ENCODE data around the gene CADM1. TPM values are rescaled to one million over a fixed set of nuclear protein-coding genes. Genes with fewer than 3 reads are reported as not detected.

The CADM1 gene
- total and polyA plus RNA-seq, 4 donors, result 31.7 to 243 (median 77.9) TPM

- Histone ChIP-seq H3K9ac (ENCODE audit: insufficient read depth in 1 of 2, low read length in 2 of 2) (no peak overlapping the region), H3K27ac (ENCODE audit: low read depth in 1 of 2, low read length in 1 of 2) (no peak overlapping the region), H3K9me3 (ENCODE audit: control insufficient read depth in 4 of 4, insufficient read depth in 3 of 4, low read length in 3 of 4) (no peaks in the 10 kb centered on the region), H3K36me3 (ENCODE audit: control insufficient read depth in 4 of 4, insufficient read depth in 4 of 4, low read length in 4 of 4) (peaks cover 0 to 4% (median 0%) of the 10 kb centered on the region in 4 donors), H3K4me1 (ENCODE audit: control insufficient read depth in 5 of 5, insufficient read depth in 5 of 5, low read length in 5 of 5) (peaks cover 0 to 4% (median 0%) of the 10 kb centered on the region in 5 donors), H3K27me3 (ENCODE audit: control insufficient read depth in 3 of 3, insufficient read depth in 3 of 3, low read length in 2 of 3) (no peaks in the 10 kb centered on the region), H3K4me3 (no peak overlapping the region)
- WGBS, 2 donors, result 88 to 89% methylated on average over 4 of the region's 4 CpGs
- no peak for TF ChIP-seq CTCF (IDR thresholded peaks at IDR 0.05; ENCODE audit: control extremely low read depth, extremely low read depth)
- no peak for ATAC-seq (ENCODE audit: insufficient read depth, low FRiP score)
- no peak for DNase-seq
Measured at GRCh38 chr11:115238086-115238485, 266.1 kb downstream of the CADM1 start.

- no peak overlapping the region for H3K9ac ChIP-seq (ENCODE audit: insufficient read depth in 1 of 2, low read length in 2 of 2)
- WGBS, 2 donors, result 87 to 89% methylated on average over 3 of the region's 3 CpGs
- DNase-seq (no peak), ATAC-seq (ENCODE audit: insufficient read depth, low FRiP score) (no peak)
- no peaks in the 10 kb centered on the region for H3K9me3 ChIP-seq (ENCODE audit: control insufficient read depth in 4 of 4, insufficient read depth in 3 of 4, low read length in 3 of 4)
- H3K27me3 ChIP-seq (ENCODE audit: control insufficient read depth in 3 of 3, insufficient read depth in 3 of 3, low read length in 2 of 3), result no peaks in the 10 kb centered on the region
- H3K27ac ChIP-seq (ENCODE audit: low read depth in 1 of 2, low read length in 1 of 2), result no peak overlapping the region
- no peak for TF ChIP-seq CTCF (IDR thresholded peaks at IDR 0.05; ENCODE audit: control extremely low read depth, extremely low read depth)
- H3K4me3 ChIP-seq, result no peak overlapping the region
- peaks cover 0 to 4% (median 0%) of the 10 kb centered on the region in 4 donors for H3K36me3 ChIP-seq (ENCODE audit: control insufficient read depth in 4 of 4, insufficient read depth in 4 of 4, low read length in 4 of 4)
- H3K4me1 ChIP-seq (ENCODE audit: control insufficient read depth in 5 of 5, insufficient read depth in 5 of 5, low read length in 5 of 5), result peaks cover 0 to 3% (median 0%) of the 10 kb centered on the region in 5 donors
Measured at GRCh38 chr11:115237578-115237977, 266.6 kb downstream of the CADM1 start.

GRCh38 chr11:115234794-115235193 is 269.4 kb downstream of the CADM1 start:
- no peaks in the 10 kb centered on the region for H3K27me3 ChIP-seq (ENCODE audit: control insufficient read depth in 3 of 3, insufficient read depth in 3 of 3, low read length in 2 of 3)
- peaks cover 0 to 4% (median 2%) of the 10 kb centered on the region in 4 donors for H3K36me3 ChIP-seq (ENCODE audit: control insufficient read depth in 4 of 4, insufficient read depth in 4 of 4, low read length in 4 of 4)
- H3K9ac ChIP-seq (ENCODE audit: insufficient read depth in 1 of 2, low read length in 2 of 2), result no peak overlapping the region
- no peaks in the 10 kb centered on the region for H3K9me3 ChIP-seq (ENCODE audit: control insufficient read depth in 4 of 4, insufficient read depth in 3 of 4, low read length in 3 of 4)
- DNase-seq (no peak), ATAC-seq (ENCODE audit: insufficient read depth, low FRiP score) (no peak)
- H3K4me3 ChIP-seq, result no peak overlapping the region
- WGBS, 2 donors, result 92 to 94% methylated on average over 4 of the region's 4 CpGs
- H3K4me1 ChIP-seq (ENCODE audit: control insufficient read depth in 5 of 5, insufficient read depth in 5 of 5, low read length in 5 of 5), result no peaks in the 10 kb centered on the region
- H3K27ac ChIP-seq (ENCODE audit: low read depth in 1 of 2, low read length in 1 of 2), result no peak overlapping the region
- no peak for TF ChIP-seq CTCF (IDR thresholded peaks at IDR 0.05; ENCODE audit: control extremely low read depth, extremely low read depth)

GRCh38 chr11:115226556-115226955 is 277.7 kb downstream of the CADM1 start:
- Histone ChIP-seq H3K4me1 (ENCODE audit: control insufficient read depth in 5 of 5, insufficient read depth in 5 of 5, low read length in 5 of 5) (peaks cover 0 to 2% (median 0%) of the 10 kb centered on the region in 5 donors), H3K27me3 (ENCODE audit: control insufficient read depth in 3 of 3, insufficient read depth in 3 of 3, low read length in 2 of 3) (no peaks in the 10 kb centered on the region), H3K27ac (ENCODE audit: low read depth in 1 of 2, low read length in 1 of 2) (no peak overlapping the region), H3K9me3 (ENCODE audit: control insufficient read depth in 4 of 4, insufficient read depth in 3 of 4, low read length in 3 of 4) (no peaks in the 10 kb centered on the region), H3K4me3 (no peak overlapping the region), H3K9ac (ENCODE audit: insufficient read depth in 1 of 2, low read length in 2 of 2) (no peak overlapping the region), H3K36me3 (ENCODE audit: control insufficient read depth in 4 of 4, insufficient read depth in 4 of 4, low read length in 4 of 4) (peaks cover 0 to 8% (median 4%) of the 10 kb centered on the region in 4 donors)
- no peak for TF ChIP-seq CTCF (IDR thresholded peaks at IDR 0.05; ENCODE audit: control extremely low read depth, extremely low read depth)
- ATAC-seq (ENCODE audit: insufficient read depth, low FRiP score) (no peak), DNase-seq (peak in 1 of 3 donors; percentile 27)
- 75 to 88% methylated on average over 2 of the region's 2 CpGs for WGBS, 2 donors
